ENCODE data around the gene SHKBP1.
"Not testable (repeated sequence)": the region's sequence is repeated elsewhere in the genome, so short reads cannot be mapped to it uniquely, and the experiment has no call there.

SHKBP1 gene

GRCh38 chr19:40586611-40587010 is 9.9 kb downstream of the SHKBP1 start:
- no peak for DNase-seq

DNA sequence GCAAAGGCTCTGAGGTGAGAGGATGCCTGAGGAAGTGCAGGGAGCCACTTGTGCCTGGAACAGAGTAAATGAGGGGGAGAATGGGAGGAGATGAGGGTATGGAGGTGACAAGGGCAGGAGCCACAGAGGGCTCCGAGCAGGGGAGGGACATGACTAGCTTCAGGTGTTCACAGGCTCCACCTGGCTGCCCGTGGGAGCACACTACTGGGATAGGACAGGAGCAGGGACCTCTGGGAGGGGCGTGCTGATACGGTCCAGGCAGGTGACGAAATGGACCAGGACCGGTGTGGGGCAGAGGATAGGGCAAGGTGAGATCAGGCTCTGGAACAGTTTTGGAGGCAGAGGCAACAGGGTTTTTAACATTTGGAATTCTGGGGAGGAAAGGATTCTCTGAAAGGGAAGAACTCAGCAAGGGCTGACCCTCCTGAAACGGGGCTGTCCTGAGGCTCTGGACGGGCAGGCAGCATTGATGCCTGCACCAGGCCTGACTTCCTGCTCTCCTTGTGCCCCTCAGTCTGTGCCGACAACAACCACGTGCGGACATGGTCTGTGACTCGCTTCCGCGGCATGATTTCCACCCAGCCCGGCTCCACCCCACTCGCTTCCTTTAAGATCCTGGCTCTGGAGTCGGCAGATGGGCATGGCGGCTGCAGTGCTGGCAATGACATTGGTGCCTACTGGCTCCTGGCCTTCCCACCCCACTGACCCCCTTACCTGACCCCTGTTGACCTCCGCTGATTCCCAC is 11.6 kb downstream of the SHKBP1 start:
- no peak for DNase-seq

GRCh38 chr19:40588926-40589569 is 12.4 kb downstream of the SHKBP1 start:
- no peak for DNase-seq

- DNase-seq, result no peak
Observed at GRCh38 chr19:40589591-40590429, 13.1 kb downstream of the SHKBP1 start.

GRCh38 chr19:40590464-40591265 is 14.0 kb downstream of the SHKBP1 start:
- DNase-seq, result no peak

DNA sequence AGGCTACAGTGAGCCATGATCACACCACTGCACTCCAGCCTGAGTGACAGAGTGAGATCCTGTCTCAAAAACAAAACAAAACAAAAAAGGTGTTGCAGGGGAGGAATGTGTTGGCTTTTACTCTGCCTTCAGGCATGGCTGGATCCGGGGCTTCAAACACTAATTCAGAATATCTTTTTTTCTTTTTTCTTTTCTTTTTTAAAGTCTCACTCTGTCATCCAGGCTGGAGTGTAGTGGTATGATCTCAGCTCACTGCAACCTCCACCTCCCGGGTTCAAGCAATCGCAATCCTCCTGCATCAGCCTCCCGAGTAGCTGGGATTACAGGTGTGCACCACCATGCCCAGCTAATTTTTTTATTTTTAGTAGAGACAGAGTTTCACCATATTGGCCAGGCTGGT is 15.1 kb downstream of the SHKBP1 start:
- not testable (repeated sequence) for DNase-seq

DNA sequence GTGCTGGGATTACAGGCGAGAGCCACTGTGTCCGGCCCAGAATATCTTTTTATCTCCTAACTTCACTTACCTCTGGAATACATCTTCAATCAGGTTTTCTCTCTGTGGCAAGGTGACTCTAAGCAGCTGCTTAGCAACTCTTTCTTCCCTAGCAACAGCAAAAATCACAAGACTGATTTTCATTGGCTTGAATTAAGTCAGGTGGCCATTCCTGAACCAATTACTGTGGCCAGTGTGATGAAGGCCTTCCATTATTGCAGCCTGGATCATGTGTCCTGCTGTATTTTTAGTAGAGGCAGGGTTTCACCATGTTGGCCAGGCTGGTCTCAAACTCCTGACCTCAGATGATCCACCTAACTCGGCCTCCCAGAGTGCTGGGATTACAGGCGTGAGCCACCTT is 15.5 kb downstream of the SHKBP1 start:
- DNase-seq, result no peak

GRCh38 chr19:40594255-40594654 is 17.6 kb downstream of the SHKBP1 start:
- no peak for DNase-seq

DNA sequence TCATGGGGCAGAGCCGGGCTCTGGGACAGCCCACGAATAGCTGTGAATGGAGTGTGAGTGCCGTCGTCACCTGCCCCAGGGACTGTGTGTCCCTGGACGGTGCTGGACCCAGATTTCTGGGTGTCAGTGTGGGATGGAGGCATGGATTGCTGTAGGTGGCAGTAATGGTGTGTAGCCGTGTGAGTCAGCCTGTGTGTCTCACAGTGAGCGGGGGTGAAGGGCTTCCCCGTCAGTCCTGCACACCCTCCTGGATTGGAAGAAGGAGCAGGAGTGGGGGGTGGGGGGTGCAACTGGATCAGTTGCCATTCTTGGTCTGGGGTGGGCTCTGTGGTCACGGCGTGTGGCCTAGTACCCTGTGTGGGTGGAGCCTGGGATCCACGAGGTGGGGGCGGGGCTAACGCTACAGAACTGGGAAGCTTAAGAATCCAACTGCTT is 18.0 kb downstream of the SHKBP1 start:
- DNase-seq, result no peak

- DNase-seq, result no peak
Observed at GRCh38 chr19:40596608-40597328, 20.1 kb downstream of the SHKBP1 start.

DNA sequence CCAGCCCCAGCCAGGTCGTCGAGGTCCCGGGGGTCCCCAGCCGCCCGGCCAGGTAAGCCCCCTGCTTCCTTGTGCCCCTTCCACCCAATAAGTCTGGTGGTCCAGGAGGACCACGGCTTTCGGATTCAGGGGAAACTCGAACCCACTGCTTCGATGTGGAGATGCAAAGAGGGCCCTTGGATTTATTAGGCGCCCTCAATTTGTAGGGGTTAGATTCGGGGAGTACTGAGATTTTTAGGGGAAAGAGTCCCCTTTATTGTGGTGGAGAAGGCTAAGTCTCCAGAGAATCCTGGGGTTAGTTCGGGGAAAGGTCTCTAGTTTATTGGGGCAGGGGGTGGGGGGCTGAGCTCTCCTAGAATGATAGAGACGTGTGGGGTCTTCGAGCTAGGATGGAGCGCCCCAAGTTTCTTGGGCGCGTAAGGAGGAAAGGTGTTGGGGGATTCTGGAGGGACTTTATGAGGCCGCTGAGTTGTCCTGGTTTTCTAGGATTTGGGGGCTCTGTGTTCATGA is 20.7 kb downstream of the SHKBP1 start:
- DNase-seq, result no peak

GRCh38 chr19:40598121-40598917 is 21.6 kb downstream of the SHKBP1 start:
- DNase-seq, result peak; percentile 73

DNA sequence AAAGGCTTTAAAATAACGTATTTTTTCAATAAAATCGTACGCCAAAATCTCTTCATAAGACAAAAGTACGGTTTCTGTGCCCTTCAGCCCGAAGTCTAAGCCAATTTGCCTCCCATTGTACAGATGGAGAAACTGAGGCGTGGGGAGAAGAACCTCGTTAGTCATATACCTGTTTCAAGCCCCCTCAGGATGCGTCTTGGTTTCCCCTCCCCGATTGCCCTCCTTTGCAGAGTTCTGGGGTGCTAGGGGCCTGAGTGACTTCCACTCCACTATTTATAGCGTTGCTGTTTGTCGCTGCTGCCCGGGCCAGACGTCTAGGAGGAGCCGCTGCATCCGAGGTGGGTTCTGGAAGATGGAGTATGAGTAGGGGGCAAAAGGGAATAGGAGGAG is 22.2 kb downstream of the SHKBP1 start:
- no peak for DNase-seq

- DNase-seq, result no peak
Observed at GRCh38 chr19:40599331-40599901, 22.7 kb downstream of the SHKBP1 start.

GRCh38 chr19:40599902-40600569 is 23.4 kb downstream of the SHKBP1 start:
- DNase-seq, result no peak

- DNase-seq, result no peak
Observed at GRCh38 chr19:40600570-40601133, 24.0 kb downstream of the SHKBP1 start.

DNA sequence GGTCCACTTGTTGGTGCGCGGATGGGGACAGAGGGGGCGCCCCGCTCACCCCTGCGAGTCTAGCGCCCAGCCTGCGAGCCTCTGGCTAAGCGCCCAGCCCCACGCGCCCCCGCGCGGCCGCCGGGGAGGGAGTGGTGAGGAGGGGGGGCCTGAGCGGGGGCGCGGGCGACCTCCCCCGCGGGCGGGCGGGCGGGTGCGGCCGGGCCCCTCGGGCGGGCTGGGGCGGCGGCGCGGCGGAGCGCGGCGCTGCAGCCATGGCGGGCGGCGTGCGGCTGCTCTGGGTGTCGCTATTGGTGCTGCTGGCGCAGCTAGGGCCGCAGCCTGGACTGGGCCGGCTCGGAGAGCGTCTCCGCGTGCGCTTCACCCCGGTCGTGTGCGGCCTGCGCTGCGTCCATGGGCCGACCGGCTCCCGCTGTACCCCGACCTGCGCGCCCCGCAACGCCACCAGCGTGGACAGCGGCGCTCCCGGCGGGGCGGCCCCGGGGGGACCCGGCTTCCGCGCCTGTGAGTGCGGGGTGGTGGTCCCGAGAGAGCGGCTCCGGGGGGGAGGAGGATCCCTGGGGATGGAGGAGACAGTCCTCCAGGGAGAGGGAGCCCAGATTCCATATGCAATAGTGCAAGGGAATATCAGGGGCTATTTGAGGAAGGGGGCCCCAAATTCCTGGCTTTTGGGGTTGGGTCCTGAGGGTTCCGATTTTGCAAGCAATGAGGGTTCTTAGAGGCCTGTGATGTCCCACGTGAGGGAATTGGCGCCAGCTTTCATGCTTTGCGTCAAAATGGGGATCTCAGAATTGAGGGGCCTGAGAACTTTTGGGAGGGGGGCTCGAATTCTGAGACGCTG is 24.7 kb downstream of the SHKBP1 start, which contains the start of gene LTBP4:
Gene LTBP4, plus strand, starts transcription at position 236 of the 841 bp plus-strand sequence. Its CDS starts 19 bp downstream, at position 255.
- no peak for DNase-seq

GRCh38 chr19:40603071-40603388 is 26.4 kb downstream of the SHKBP1 start:
- no peak for DNase-seq
